WTC11 (cell line): ENCODE data around the gene SP3.

Source experiments
- NR3C1 ChIP-seq: sonication (generic); formaldehyde crosslinking; conservative IDR thresholded peaks from 2 replicates; pipeline ENCODE4 v1.8.1; 2023; ENCODE audit warnings: low read depth, mild to moderate bottlenecking, missing genetic modification reagents
- SP1 ChIP-seq: sonication (generic); formaldehyde crosslinking; conservative IDR thresholded peaks from 2 replicates; pipeline ENCODE4 v1.8.1; 2022; ENCODE audit warnings: missing genetic modification reagents
- TF ChIP-seq, protein P1 (sequence below): fragments of 200-600 bp; IDR thresholded peaks from 2 replicates; pipeline ENCODE4 v1.8.0; 2022; ENCODE audit warnings: antibody characterized with exemption

DNA sequence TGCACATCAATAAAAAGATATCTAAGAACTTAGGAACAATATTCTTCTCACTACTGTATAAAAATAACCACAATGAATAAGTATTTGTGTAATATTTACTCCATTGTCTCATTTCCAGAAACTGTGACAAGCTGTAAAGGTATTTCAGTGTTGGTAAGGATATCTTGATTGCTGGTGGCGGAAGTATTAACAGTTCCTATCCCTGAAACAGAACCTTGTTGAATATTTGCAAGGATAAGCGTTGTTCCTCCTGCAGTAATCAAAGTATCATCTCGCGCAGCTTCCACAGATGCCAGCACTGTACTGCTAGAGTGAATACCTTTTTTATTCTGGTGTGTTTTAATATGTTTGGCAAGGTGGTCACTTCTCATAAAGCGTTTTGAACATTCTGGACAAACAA lies 55.3 kb downstream of the SP3 start:
- TF ChIP-seq, protein P1, sequence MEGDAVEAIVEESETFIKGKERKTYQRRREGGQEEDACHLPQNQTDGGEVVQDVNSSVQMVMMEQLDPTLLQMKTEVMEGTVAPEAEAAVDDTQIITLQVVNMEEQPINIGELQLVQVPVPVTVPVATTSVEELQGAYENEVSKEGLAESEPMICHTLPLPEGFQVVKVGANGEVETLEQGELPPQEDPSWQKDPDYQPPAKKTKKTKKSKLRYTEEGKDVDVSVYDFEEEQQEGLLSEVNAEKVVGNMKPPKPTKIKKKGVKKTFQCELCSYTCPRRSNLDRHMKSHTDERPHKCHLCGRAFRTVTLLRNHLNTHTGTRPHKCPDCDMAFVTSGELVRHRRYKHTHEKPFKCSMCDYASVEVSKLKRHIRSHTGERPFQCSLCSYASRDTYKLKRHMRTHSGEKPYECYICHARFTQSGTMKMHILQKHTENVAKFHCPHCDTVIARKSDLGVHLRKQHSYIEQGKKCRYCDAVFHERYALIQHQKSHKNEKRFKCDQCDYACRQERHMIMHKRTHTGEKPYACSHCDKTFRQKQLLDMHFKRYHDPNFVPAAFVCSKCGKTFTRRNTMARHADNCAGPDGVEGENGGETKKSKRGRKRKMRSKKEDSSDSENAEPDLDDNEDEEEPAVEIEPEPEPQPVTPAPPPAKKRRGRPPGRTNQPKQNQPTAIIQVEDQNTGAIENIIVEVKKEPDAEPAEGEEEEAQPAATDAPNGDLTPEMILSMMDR, result no peak
- TF ChIP-seq SP1 (CRISPR knock-in tag) (no peak), NR3C1 (CRISPR knock-in tag) (no peak)
